Measurements from ENCODE around the gene CTNNA2. TPM values are rescaled to one million over a fixed set of nuclear protein-coding genes. Genes with fewer than 3 reads are reported as not detected.
"Not testable (repeated sequence)": the region's sequence is repeated elsewhere in the genome, so short reads cannot be mapped to it uniquely, and the experiment has no call there.

CTNNA2 gene
- total RNA-seq, 2 donors from 2014 or later: not detected

DNA sequence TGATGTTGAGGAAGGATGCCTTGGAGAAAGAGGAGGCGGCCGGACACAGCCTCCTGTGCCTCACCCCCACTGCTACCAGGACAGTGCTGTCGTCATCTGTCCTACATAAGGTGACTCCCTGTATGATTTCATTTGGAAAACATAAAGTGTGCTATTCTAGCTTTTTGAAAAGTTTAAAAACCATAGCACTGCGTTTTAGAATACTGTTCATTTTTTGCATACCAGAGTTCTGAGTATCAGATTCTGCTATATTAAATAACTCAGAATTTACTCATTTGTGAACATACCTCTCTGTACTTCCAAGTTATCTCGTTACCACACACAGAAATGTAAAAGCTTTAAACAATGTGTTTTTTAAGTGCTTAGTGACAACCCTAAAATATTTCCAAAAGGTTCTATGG, 488.9 kb downstream of the CTNNA2 start:
- intact Hi-C loops (cut with DNase I): no loop called here
- ATAC-seq (no peak), DNase-seq (no peak)

DNA sequence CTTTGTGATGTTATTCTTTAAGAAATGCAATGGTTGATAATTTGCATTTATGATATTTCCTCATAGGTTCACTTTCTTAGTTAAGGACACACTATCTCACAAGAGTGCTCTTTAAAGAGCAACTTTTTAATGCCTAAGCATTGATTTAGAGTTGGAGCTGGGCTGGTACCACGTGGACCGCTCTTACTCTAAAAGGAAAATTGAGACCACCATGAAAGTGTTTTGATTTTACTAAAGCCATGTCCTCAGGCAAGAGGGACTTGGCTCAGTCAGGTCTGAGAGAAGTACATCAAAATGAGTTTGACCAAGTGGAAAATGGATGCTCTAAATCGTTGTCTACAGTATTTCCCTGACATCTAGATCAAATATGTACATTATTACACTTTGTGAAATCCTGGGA, 489.3 kb downstream of the CTNNA2 start:
- no peak for ATAC-seq
- no peak for DNase-seq
- intact Hi-C loops (cut with DNase I): no loop called here

DNA sequence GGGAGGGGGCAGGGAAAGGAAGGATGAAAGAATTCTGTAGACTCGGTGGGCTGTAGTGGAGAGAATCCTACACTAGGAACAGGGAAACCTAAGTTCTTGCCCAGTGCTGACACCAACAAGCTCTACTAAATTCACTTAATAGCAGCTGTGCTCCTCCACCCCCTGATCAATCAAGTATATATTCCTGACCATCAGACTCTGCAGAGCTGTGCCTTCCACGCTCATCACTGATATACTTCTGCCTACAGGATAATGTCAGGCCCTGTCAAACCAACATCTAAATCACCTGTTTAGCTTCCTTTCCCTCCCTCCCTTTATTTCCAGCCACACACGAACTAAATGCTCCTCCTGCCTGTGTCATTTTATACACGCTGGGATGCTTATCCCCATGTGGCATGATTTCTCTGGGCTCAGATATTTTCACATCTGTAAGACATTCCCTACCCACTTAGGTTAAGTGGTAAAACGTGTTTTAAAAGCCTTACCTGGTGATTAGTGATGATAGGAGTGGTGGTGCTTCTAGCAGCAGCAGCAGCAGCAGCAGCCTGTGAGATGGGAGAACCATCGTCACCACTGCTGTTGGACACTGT, 489.8 kb downstream of the CTNNA2 start:
- intact Hi-C loops (cut with DNase I): no loop called here
- DNase-seq (no peak), ATAC-seq (no peak)

DNA sequence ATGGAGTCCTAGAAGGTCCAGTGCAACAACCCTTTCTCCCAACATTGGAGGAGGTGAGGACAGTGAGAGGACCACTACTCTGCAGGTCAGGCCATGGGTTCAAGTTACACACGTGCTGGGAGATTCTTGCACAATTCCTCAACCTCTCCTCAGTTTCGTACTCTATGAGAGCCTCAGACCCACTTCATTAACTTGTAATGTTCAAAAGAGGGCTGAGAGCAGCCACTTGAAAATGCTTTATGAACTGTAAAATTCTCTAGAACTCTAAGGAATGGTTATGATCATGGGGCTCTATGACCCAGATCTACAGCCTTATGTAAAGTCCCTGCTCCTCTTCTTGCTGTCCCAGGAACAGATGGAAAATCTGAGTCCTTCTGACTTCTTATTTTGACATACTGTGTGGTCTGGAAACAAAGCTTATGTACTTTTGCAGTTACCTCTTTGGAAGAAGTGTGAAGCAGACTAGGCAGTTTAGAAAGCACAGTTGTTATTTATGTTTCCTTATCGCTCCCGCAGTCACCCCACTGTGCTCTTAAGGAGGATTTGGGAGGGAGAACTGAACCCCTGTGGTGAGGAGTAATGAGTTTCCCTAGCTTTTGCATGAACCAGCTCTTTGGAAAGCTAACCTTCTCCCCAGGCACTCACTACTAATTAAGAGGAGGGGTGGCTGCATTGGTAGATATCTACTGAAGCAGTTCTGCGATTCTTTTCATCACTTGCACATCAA, 495.1 kb downstream of the CTNNA2 start:
- DNase-seq (no peak), ATAC-seq (no peak)
- intact Hi-C loops (cut with DNase I): no loop called here

DNA sequence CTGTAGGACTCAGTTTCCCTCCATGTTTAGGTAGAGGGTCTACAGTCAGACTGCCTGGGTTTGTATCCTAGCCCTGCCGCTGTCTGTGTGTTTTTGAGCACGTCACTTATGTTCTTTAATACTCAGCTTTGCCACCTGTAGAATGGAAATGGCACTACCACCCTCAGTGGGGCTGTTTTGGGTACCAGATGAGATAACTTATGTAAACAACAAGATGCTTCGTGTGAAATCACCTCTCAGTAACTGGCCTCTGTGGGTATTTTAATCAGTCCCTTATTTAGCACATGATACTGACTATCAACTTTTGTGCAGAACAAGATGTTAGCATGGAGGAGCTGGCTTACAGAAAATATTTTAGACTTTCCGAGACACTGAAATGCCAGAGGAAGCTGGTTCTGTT, 495.7 kb downstream of the CTNNA2 start:
- no peak for DNase-seq

DNA sequence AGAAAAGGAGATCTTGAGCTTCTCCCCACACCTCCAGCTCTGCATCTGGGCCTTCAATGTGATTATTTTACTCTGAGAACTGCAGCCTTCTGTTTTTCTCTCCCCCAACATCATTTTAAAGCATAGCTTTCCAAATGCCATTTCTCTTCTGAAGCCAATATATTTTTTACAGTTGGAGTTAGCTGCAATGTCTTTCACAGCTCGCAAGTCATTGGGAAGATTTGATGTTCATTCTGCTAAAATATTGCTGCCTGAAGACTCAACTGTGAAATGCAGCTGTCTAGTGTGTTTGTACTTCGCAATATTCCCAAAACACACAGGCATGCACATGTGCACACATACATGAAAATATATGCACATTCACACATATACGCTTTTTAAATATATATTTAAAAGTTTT, 496.4 kb downstream of the CTNNA2 start:
- intact Hi-C loops (cut with DNase I): no loop called here
- DNase-seq: no peak
- no peak for ATAC-seq

More for the DNA sequence above, 495.7 kb downstream of the CTNNA2 start:
- intact Hi-C loops (cut with DNase I): no loop called here
- ATAC-seq: no peak

DNA sequence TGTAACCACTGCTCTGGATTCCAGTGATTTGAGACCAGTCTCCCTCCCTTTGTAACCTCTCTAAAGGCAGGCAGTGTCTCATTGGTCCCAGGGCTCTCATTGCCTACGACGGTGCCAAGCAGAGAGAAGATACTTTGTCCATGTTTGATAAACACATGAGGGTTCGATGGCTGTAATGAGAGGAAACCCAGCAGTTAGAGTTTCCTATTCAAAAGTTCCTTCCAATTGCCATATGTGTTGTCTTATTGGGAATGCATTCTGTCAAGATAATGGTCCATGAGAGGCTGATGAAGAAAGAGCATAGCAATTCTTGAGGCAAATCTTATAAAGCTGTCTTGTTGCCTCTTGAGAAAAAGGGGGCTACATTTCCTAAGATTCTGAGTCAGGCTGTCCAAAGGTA, 499.2 kb downstream of the CTNNA2 start:
- no peak for DNase-seq

DNA sequence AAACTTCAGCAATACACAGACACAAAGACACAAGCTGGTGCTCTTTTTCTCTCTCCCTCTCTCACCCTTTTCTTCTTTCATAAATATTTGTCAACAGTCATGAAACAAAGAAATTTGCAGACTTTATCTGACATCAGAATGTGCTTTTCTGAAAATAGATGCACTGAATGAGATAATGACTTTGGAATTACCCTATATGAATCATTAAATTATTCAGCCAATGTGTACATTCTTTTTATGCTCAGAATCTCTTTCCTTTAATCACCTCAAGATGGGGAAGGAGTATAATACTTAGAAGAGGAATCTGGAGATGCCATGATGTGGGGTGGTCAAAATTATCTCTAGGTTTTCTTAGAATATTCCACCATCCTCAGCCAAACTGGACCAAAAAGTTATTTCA, 501.8 kb downstream of the CTNNA2 start:
- ATAC-seq (no peak), DNase-seq (no peak)
- intact Hi-C loops (cut with DNase I): no loop called here

More for the DNA sequence above, 499.2 kb downstream of the CTNNA2 start:
- no peak for ATAC-seq
- intact Hi-C loops (cut with DNase I): no loop called here

DNA sequence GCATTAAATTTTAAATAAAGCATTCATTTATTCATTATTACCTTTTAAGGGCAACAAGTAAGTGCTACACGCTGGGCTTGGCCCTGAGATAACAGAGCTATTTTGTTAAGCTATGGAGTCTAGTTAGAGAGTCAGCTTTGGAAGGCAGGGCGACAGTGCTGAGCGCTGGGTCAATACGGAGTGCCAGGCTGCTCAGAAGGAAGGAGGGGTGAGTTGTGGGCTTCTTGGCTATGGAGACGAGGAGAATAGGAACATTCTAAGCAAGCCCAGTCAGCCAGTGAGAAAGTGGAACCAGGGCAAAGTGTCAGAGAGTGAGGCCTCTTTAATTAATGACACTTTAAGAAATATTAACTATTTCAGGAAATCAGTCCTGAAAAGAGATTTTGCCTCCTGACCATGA, 503.3 kb downstream of the CTNNA2 start:
- no peak for ATAC-seq
- intact Hi-C loops (cut with DNase I): no loop called here
- no peak for DNase-seq

DNA sequence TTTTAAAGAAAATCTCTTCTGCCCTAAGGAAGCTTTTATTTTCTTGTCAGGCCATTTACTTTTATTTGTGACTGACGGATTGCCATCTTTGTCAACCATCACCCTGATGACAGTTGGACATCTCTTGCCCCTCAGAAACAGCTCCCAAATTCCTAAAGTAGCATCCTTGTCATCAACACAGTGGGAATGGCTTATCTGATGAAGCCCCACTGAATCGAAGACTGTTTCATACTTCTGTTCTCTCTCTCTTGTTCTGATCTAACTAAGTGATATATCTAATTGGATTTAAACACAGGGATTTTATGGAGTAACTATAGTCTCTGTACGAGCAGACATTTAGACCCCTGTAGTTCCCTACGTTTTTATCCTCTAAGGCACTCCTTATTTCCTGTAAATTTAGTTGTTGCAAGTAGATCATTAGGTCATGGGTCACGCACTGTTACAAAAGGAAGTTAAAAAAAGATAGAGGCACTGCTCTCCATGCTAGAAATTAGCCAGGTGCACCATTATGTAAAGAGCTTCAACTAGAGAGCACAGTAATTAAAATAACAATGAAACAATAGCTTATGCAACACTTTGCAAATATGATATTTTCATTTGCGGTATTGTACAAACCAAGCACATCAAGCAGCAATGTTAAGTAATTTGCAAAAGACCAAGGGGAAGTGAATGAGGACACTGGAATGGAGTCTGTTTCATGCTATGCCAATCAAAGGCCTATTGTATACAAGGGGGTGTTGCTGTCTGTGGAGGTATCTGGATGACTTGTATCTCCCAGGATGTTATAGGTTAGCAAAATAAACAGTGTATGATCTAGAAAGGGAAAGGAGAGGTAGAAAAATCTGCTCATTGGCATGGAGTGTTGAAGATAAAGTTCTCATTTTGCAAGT, 507.0 kb downstream of the CTNNA2 start:
- ATAC-seq (no peak), DNase-seq (no peak)
- intact Hi-C loops (cut with DNase I): no loop called here

DNA sequence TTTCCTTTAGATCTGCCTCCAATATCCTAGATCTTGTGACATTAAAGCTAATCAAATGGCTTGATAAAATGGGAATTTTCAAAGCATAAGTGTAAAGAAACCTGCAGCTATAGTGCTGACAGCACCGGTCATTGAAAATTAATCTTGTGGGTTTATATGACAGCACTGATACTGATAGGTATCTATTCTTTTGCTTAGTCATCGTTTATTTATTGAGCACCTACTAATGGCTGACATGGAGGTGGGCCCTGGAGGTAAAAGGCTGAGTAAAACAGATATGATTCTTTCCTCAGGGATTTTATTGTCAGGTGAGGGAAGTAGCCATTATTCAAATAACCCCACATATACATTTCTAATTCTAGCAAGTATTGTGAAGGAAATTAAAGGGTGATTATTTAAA, 509.2 kb downstream of the CTNNA2 start:
- DNase-seq: no peak
- no peak for ATAC-seq
- intact Hi-C loops (cut with DNase I): no loop called here

DNA sequence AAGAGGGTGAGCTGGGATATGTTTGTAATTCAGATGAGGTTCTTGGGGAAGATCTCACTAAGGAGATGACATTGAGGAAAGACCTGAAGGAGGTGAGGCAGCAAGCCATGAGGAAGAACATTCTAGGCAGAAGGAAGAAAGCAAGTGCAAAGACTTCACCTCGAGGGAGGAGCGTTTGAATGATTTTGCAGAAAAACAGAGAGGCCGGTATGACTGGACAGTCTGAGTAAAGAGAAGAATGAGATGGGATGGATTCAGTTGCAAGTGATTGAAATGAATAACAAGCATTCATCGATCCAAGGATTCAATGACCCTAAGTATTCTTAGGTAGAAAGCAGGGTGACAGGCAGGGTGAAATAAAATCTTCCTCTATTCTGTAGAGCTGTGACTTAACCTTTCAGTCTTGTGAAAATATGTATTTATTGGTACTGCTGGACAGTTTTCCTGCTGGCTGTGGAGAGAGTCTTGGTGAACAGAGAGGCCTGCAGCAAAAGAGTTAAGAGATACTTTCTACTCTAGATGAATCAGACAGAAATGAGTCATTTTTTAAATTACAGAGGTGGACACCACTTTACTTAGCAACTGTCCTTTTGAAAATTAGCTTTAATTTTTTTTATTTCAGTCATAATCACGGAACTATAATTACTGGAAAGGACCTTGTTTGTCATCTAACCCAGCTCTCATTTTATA, 513.3 kb downstream of the CTNNA2 start:
- ATAC-seq: no peak
- intact Hi-C loops (cut with DNase I): no loop called here
- no peak for DNase-seq

DNA sequence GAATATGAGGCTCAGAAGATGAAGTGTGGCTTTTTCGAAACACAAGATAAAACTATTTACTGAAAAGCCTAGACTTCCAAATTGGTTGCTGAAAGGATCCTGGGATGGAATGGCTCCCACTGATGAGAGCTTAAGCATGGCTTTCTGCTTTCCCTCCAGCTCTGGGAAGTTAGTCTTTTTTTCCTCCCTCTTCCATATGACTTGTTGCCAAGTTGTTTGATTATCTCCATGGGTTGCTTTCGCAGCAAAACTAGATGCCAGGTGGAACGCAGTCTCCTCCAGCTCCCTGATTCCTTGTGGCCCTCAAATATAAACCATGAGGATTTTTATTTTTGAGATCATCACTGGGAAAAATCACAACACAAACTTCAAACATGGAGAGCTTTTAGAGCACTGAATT, 515.2 kb downstream of the CTNNA2 start:
- DNase-seq (no peak), ATAC-seq (no peak)
- intact Hi-C loops (cut with DNase I): no loop called here

DNA sequence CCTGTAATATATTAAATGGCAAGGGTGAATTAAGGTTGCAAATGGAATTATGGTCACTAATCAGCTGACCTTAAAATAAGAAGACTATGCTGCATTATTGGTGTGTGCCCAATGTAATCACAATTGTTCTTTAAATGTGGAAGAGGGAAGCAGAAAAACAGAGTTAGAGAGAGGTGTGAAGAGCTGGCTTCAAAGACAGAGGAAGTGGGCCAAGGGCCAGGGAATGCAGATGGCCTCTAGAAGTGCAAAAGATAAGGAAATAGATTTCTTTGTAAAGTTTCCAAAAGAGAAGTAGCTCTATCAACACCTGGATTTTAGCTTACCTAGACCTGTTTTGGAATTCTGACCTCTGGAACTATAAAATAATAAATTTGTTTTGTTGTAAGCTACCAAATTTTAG, 515.7 kb downstream of the CTNNA2 start:
- no peak for DNase-seq
- ATAC-seq: no peak
- intact Hi-C loops (cut with DNase I): no loop called here

DNA sequence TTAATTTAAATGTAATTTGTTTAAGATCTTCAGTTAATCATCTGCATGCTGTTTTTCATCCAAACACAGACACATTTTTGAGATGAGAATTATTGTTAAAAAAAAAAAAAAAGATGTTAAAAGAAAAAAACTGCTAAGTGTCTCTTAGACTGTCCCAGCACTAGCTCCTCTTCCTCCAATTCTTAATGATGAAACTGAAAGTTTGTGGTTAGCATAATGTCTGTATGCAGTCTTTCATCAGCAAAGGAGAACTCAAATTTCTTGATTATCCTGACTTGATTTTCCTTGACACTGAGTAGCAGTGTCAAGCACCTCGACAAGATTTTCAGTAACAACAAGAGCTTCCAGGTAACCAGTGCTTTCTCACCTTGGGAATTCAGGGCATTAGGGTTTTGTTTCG, 517.3 kb downstream of the CTNNA2 start:
- intact Hi-C loops (cut with DNase I): no loop called here
- no peak for DNase-seq
- no peak for ATAC-seq

DNA sequence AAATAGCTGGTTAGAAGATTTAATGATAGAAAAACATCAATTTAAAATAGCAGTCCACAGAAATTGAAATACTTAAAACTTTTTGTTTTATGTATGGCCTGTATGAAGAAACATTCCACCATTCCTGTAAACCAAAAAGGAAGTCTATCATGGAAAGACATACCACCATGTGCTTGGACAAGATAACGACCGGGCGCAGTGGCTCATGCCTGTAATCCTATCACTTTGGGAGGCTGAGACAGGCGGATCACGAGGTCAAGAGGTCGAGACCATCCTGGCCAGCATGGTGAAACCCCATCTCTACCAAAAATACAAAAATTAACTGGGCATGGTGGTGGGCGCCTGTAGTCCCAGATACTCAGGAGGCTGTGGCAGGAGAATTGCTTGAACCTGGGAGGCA, 519.8 kb downstream of the CTNNA2 start:
- intact Hi-C loops (cut with DNase I): not testable (repeated sequence)

DNA sequence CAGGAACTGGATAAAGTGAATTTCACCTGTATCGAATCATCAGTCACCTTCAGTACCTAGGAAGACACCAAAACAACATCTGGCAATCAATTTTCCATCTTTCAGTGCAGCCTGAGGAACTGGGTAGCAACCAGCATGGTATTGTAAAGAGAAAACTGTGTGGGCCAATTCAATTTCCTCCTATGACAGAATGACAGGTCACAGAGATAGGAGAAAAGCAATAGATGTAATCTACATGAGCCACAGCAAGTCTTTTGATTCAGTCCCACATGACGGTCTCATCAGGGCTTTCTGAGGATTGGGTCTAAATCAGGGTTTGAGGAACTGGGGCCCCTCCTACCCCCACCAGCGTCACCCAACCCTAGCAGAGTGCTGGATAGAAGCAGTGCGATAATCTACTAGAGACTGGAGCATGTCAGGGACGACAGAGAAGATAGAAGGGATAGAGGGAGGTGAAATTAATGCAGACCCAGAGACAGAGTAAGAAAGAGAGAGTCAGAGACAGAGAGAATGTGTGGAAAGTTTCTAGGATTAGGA, 523.0 kb downstream of the CTNNA2 start:
- DNase-seq: no peak
- no peak for ATAC-seq
- intact Hi-C loops (cut with DNase I): no loop called here

More for the DNA sequence above, 519.8 kb downstream of the CTNNA2 start:
- ATAC-seq, DNase-seq: not testable (repeated sequence)

DNA sequence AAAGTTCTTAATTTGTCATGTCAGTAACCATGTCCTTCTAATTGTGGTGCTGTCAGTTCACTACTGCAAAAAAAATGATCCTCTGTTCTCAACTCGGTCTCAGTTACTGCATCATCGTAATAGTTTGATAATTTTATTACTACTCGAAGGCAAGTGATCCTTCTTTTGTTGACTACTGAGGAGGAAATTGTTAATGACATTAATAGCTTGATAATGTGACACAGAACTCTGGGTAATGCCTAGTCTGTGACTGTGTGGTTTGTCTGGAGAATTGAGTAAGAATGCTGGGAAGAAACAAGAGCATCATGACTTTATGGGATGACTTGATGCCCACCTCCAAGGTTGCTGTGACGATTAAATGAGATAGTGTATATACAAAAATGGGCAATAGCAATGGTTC, 524.5 kb downstream of the CTNNA2 start:
- intact Hi-C loops (cut with DNase I): no loop called here
- ATAC-seq (no peak), DNase-seq (no peak)

DNA sequence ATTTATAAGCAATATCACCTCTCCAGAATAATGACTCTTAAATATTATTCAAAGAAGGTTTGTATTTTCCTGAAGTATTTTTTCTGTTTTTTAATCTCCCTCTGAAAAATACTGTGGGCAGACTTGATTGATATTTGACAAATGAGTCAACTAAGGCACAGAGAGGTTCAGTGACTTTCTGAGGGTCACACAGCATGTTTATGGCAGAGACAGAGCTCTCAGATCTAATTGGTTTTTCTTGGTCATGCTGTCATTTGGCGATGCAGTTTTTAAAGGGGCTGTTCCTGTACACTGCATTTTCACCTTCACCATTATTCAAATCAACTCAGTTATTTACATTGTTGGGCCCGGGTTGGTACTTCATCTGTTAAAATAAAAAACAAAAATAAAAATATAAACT, 527.4 kb downstream of the CTNNA2 start:
- ATAC-seq (no peak), DNase-seq (no peak)
- intact Hi-C loops (cut with DNase I): no loop called here

Measured in left cardiac atrium (tissue), 4 donors.